MM.1S (cell line): ENCODE results near the gene PTPRE.

Source experiments
- DNase-seq: peaks from one replicate; pipeline ENCODE4 v3.0.0-alpha.2; 2015
- H2AFZ ChIP-seq: fragments of 300-600 bp; sonication (generic); 2 replicates; pipeline ENCODE4 v1.6.0; 2016; ENCODE audit warnings: antibody characterized with exemption, low read length
- H3F3A ChIP-seq: fragments of 300-600 bp; sonication (generic); 2 replicates; pipeline ENCODE4 v1.6.1; 2016; ENCODE audit warnings: mild to moderate bottlenecking, antibody characterized with exemption, low read length, moderate library complexity, mixed read lengths; ENCODE audit not compliant: insufficient read depth
- H3K27ac ChIP-seq: fragments of 300-600 bp; sonication (generic); 2 replicates; pipeline ENCODE4 v1.5.1; 2016; ENCODE audit warnings: mild to moderate bottlenecking, low read length
- H3K27me3 ChIP-seq: fragments of 300-600 bp; sonication (generic); replicated peaks from 2 replicates; pipeline ENCODE4 v1.6.0; 2016; ENCODE audit warnings: low read length; ENCODE audit not compliant: insufficient read depth
- H3K36me3 ChIP-seq: fragments of 300-600 bp; sonication (generic); replicated peaks from 2 replicates; pipeline ENCODE4 v1.6.1; 2016; ENCODE audit warnings: mild to moderate bottlenecking, low read length, mixed read lengths; ENCODE audit not compliant: insufficient read depth
- H3K4me1 ChIP-seq: fragments of 300-600 bp; sonication (generic); 2 replicates; pipeline ENCODE4 v1.6.1; 2016; ENCODE audit warnings: low read length, mixed read lengths
- H3K4me2 ChIP-seq: fragments of 300-600 bp; sonication (generic); 2 replicates; pipeline ENCODE4 v1.6.0; 2016; ENCODE audit warnings: low read depth, low read length
- H3K4me3 ChIP-seq: fragments of 300-600 bp; sonication (generic); 2 replicates; pipeline ENCODE4 v1.5.1; 2016; ENCODE audit warnings: low read length, mixed read lengths
- H3K79me2 ChIP-seq: fragments of 300-600 bp; sonication (generic); 2 replicates; pipeline ENCODE4 v1.6.1; 2016; ENCODE audit warnings: mixed run types, low read length, mixed read lengths
- H3K9ac ChIP-seq: fragments of 300-600 bp; sonication (generic); 2 replicates; pipeline ENCODE4 v1.6.1; 2016; ENCODE audit warnings: low read length, mixed read lengths
- H3K9me2 ChIP-seq: fragments of 300-600 bp; sonication (generic); replicated peaks from 2 replicates; pipeline ENCODE4 v1.6.1; 2016; ENCODE audit warnings: mild to moderate bottlenecking, low read length, mixed read lengths; ENCODE audit not compliant: insufficient read depth
- H3K9me3 ChIP-seq: fragments of 300-600 bp; sonication (generic); replicated peaks from 2 replicates; pipeline ENCODE4 v1.6.1; 2016; ENCODE audit warnings: mild to moderate bottlenecking, low read length, mixed read lengths; ENCODE audit not compliant: insufficient read depth
- H4K20me1 ChIP-seq: fragments of 300-600 bp; sonication (generic); 2 replicates; pipeline ENCODE4 v1.6.1; 2016; ENCODE audit warnings: mild to moderate bottlenecking, low read length, moderate library complexity, mixed read lengths; ENCODE audit not compliant: insufficient read depth
- CTCF ChIP-seq: fragments of 300-600 bp; sonication (generic); IDR thresholded peaks from 2 replicates; pipeline ENCODE4 v1.5.1; 2016; ENCODE audit warnings: antibody characterized with exemption, low read length, mixed read lengths
- EZH2 ChIP-seq: fragments of 300-600 bp; sonication (generic); optimal IDR thresholded peaks from 2 replicates; pipeline ENCODE3; 2017; ENCODE audit warnings: low read depth, mild to moderate bottlenecking, antibody characterized with exemption, low read length, mixed read lengths
- EZH2phosphoT487 ChIP-seq: fragments of 300-600 bp; sonication (generic); IDR thresholded peaks from 2 replicates; pipeline ENCODE4 v1.6.1; 2018; ENCODE audit warnings: antibody characterized with exemption, low read length

Gene PTPRE

GRCh38 chr10:127971101-127971946 is 64.4 kb downstream of the PTPRE start:
- Histone ChIP-seq H3K4me2 (no peak overlapping the region), H3K79me2 (no peaks in the 10 kb centered on the region), H2AFZ (no peak overlapping the region), H3K27ac (no peak overlapping the region), H3K9me2 (no peaks in the 10 kb centered on the region), H3K36me3 (no peaks in the 10 kb centered on the region), H3F3A (no peaks in the 10 kb centered on the region), H3K9me3 (no peaks in the 10 kb centered on the region), H3K9ac (no peak overlapping the region), H3K4me3 (no peak overlapping the region), H4K20me1 (no peaks in the 10 kb centered on the region), H3K4me1 (no peaks in the 10 kb centered on the region), H3K27me3 (no peaks in the 10 kb centered on the region)
- no peak for DNase-seq
- TF ChIP-seq EZH2: no peak
- no peak for TF ChIP-seq CTCF
- TF ChIP-seq EZH2phosphoT487: no peak

- no peak for DNase-seq
- H3K79me2 ChIP-seq: no peaks in the 10 kb centered on the region
- no peak overlapping the region for H3K9ac ChIP-seq
- H3K9me2 ChIP-seq: no peaks in the 10 kb centered on the region
- H3K27me3 ChIP-seq: no peaks in the 10 kb centered on the region
- no peaks in the 10 kb centered on the region for H4K20me1 ChIP-seq
- TF ChIP-seq EZH2 (no peak), CTCF (no peak), EZH2phosphoT487 (no peak)
- no peaks in the 10 kb centered on the region for H3K4me1 ChIP-seq
- H3K4me3 ChIP-seq: no peak overlapping the region
- H3K27ac ChIP-seq: no peak overlapping the region
- H3K36me3 ChIP-seq: no peaks in the 10 kb centered on the region
- H3F3A ChIP-seq: no peaks in the 10 kb centered on the region
- no peaks in the 10 kb centered on the region for H3K9me3 ChIP-seq
- no peak overlapping the region for H3K4me2 ChIP-seq
- H2AFZ ChIP-seq: no peak overlapping the region
These were observed 65.2 kb downstream of the PTPRE start for GRCh38 chr10:127971963-127972615.

DNA sequence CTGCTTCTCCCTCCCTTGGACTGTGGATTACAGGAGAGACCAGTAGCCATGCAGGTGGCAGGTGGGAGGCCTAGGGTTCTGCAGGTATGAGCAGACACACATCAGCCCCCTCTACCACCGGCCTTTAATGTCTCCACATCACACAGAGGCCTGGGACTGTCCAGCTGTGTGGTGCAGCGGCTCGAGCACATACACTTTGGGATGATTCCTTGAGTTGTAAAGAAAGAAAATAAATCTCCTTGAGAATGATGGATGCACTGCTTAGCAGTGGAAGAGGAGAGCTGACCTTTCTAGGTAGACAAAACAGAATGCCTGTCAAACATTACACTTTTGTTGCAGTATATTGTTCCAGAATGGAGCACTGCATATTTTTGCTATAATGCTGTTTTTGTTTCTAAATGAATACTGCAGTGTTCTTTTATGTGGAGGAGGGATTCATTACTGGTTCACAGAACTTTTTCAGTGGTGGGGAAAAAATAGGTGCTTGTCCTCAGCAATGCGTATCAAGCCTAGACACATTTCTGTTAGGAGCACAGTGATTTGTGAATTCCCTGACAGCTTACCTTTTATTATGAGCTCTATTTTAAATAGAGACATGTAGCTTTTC is 66.0 kb downstream of the PTPRE start:
- no peak overlapping the region for H2AFZ ChIP-seq
- DNase-seq: no peak
- no peaks in the 10 kb centered on the region for H3K27me3 ChIP-seq
- H3F3A ChIP-seq: no peaks in the 10 kb centered on the region
- H3K4me2 ChIP-seq: no peak overlapping the region
- H3K79me2 ChIP-seq: no peaks in the 10 kb centered on the region
- no peaks in the 10 kb centered on the region for H3K4me1 ChIP-seq
- no peaks in the 10 kb centered on the region for H4K20me1 ChIP-seq
- no peaks in the 10 kb centered on the region for H3K9me3 ChIP-seq
- TF ChIP-seq EZH2phosphoT487 (no peak), EZH2 (no peak), CTCF (no peak)
- no peak overlapping the region for H3K9ac ChIP-seq
- H3K36me3 ChIP-seq: no peaks in the 10 kb centered on the region
- no peaks in the 10 kb centered on the region for H3K9me2 ChIP-seq
- H3K27ac ChIP-seq: no peak overlapping the region
- no peak overlapping the region for H3K4me3 ChIP-seq
